GM12872 (cell line): Measurements from ENCODE around the gene NTN1.

Source experiments
- CTCF ChIP-seq: IDR thresholded peaks from 3 replicates; pipeline ENCODE4 v1.5.1; 2011; ENCODE audit warnings: low read depth, mild to moderate bottlenecking, low read length, moderate library complexity; ENCODE audit not compliant: insufficient read depth

Gene NTN1

GRCh38 chr17:9023392-9024218 lies 2.3 kb downstream of the NTN1 start:
- no peak for TF ChIP-seq CTCF

- TF ChIP-seq CTCF, result no peak
These were observed 3.2 kb downstream of the NTN1 start for GRCh38 chr17:9024497-9024896.

GRCh38 chr17:9026741-9027140 lies 5.4 kb downstream of the NTN1 start:
- TF ChIP-seq CTCF, result no peak

- TF ChIP-seq CTCF, result no peak
These were observed 7.1 kb downstream of the NTN1 start for GRCh38 chr17:9028202-9028987.

GRCh38 chr17:9028988-9029570 lies 7.8 kb downstream of the NTN1 start:
- no peak for TF ChIP-seq CTCF

GRCh38 chr17:9032151-9032550 lies 10.8 kb downstream of the NTN1 start:
- TF ChIP-seq CTCF, result no peak

- no peak for TF ChIP-seq CTCF
These were observed 11.3 kb downstream of the NTN1 start for GRCh38 chr17:9032583-9032982.
